NOMO-1 (cell line): Measurements from ENCODE around the gene TMCC1.
"Not testable (repeated sequence)": the region's sequence is repeated elsewhere in the genome, so short reads cannot be mapped to it uniquely, and the experiment has no call there.

Source experiments
- DNase-seq, 2 experiments: peaks; one replicate each; lab custom pipeline; 2025; ENCODE audit not compliant: unreplicated experiment in 2 of 2; lab: John Stamatoyannopoulos, UW

Gene TMCC1

GRCh38 chr3:129735638-129736037, 157.9 kb downstream of the TMCC1 start:
- DNase-seq, result no peak

GRCh38 chr3:129734449-129734848, 159.1 kb downstream of the TMCC1 start:
- DNase-seq, result no peak

GRCh38 chr3:129732200-129732876, 161.2 kb downstream of the TMCC1 start:
- no peak for DNase-seq

- no peak for DNase-seq
Observed at GRCh38 chr3:129727707-129728106, 165.8 kb downstream of the TMCC1 start.

GRCh38 chr3:129723558-129724324, 169.8 kb downstream of the TMCC1 start:
- DNase-seq, result no peak

GRCh38 chr3:129722527-129722926, 171.0 kb downstream of the TMCC1 start:
- no peak for DNase-seq

GRCh38 chr3:129718201-129718600, 175.3 kb downstream of the TMCC1 start:
- no peak for DNase-seq

GRCh38 chr3:129715854-129716253, 177.7 kb downstream of the TMCC1 start:
- DNase-seq, result no peak

- DNase-seq, result no peak
Observed at GRCh38 chr3:129708328-129708861, 185.1 kb downstream of the TMCC1 start.

GRCh38 chr3:129705274-129705673, 188.2 kb downstream of the TMCC1 start:
- DNase-seq, result no peak

GRCh38 chr3:129703913-129704312, 189.6 kb downstream of the TMCC1 start:
- DNase-seq, result no peak

- no peak for DNase-seq
Observed at GRCh38 chr3:129702934-129703712, 190.4 kb downstream of the TMCC1 start.

- no peak for DNase-seq
Observed at GRCh38 chr3:129701161-129701560, 192.3 kb downstream of the TMCC1 start.

- DNase-seq, result no peak
Observed at GRCh38 chr3:129699612-129700011, 193.9 kb downstream of the TMCC1 start.

- no peak for DNase-seq
Observed at GRCh38 chr3:129699199-129699598, 194.3 kb downstream of the TMCC1 start.

- no peak for DNase-seq
Observed at GRCh38 chr3:129697229-129697969, 196.1 kb downstream of the TMCC1 start.

- not testable (repeated sequence) for DNase-seq
Observed at GRCh38 chr3:129696430-129696829, 197.1 kb downstream of the TMCC1 start.

GRCh38 chr3:129695230-129695629, 198.3 kb downstream of the TMCC1 start:
- DNase-seq, result no peak

GRCh38 chr3:129694228-129694627, 199.3 kb downstream of the TMCC1 start:
- DNase-seq, result no peak

- DNase-seq, result no peak
Observed at GRCh38 chr3:129692743-129693142, 200.8 kb downstream of the TMCC1 start.

GRCh38 chr3:129690963-129691362, 202.5 kb downstream of the TMCC1 start:
- DNase-seq, result no peak
